ENCODE data around the gene SMARCAL1. TPM values are rescaled to one million over a fixed set of nuclear protein-coding genes. Genes with fewer than 3 reads are reported as not detected.

SMARCAL1 gene
- total and polyA plus RNA-seq, 4 donors = 3.4 to 9.3 (median 5.4) TPM

GRCh38 chr2:216448829-216449228 is 36.5 kb downstream of the SMARCAL1 start:
- H3K9me3 ChIP-seq (ENCODE audit: control insufficient read depth in 4 of 4, low read length in 3 of 4) = peaks cover 0 to 5% (median 0%) of the 10 kb centered on the region in 4 donors
- H3K9ac ChIP-seq (ENCODE audit: low read depth in 1 of 2, low read length in 2 of 2) = no peak overlapping the region
- DNase-seq (ENCODE audit: low spot score) = no peak
- H3K36me3 ChIP-seq (ENCODE audit: control insufficient read depth in 4 of 4, insufficient read depth in 3 of 4, low read depth in 1 of 4, low read length in 3 of 4) = peaks cover 19 to 66% (median 51%) of the 10 kb centered on the region in 4 donors
- H3K4me3 ChIP-seq (ENCODE audit: low read depth in 1 of 3, low read length in 3 of 3) = no peak overlapping the region
- no peak overlapping the region for H3K27ac ChIP-seq (ENCODE audit: low read depth in 1 of 2, low read length in 2 of 2)
- TF ChIP-seq EGR1 (IDR thresholded peaks at IDR 0.05; ENCODE audit: low read depth in 2 of 2) (no peak), CTCF (IDR thresholded peaks at IDR 0.05; ENCODE audit: low read depth, low read length, missing input control) (no peak), GABPA (IDR thresholded peaks at IDR 0.05 in 1 of 2, conservative IDR thresholded peaks at IDR 0.05 in 1 of 2) (no peak), SP1 (IDR thresholded peaks at IDR 0.05) (no peak), RAD21 (IDR thresholded peaks at IDR 0.05) (no peak), MAX (IDR thresholded peaks at IDR 0.05) (no peak), YY1 (IDR thresholded peaks at IDR 0.05) (no peak), ZBTB33 (IDR thresholded peaks at IDR 0.05) (no peak), NR2F2 (IDR thresholded peaks at IDR 0.05) (no peak), JUND (IDR thresholded peaks at IDR 0.05) (no peak), RXRA (IDR thresholded peaks at IDR 0.05) (no peak)
- H3K4me1 ChIP-seq (ENCODE audit: control insufficient read depth in 4 of 4, insufficient read depth in 4 of 4, low read length in 3 of 4) = no peaks in the 10 kb centered on the region
- no peaks in the 10 kb centered on the region for H3K27me3 ChIP-seq (ENCODE audit: control insufficient read depth in 4 of 4, insufficient read depth in 4 of 4, low read length in 3 of 4)

GRCh38 chr2:216450346-216450745 is 38.1 kb downstream of the SMARCAL1 start:
- H3K27ac ChIP-seq (ENCODE audit: low read depth in 1 of 2, low read length in 2 of 2) = no peak overlapping the region
- no peaks in the 10 kb centered on the region for H3K4me1 ChIP-seq (ENCODE audit: control insufficient read depth in 4 of 4, insufficient read depth in 4 of 4, low read length in 3 of 4)
- no peak for DNase-seq (ENCODE audit: low spot score)
- H3K36me3 ChIP-seq (ENCODE audit: control insufficient read depth in 4 of 4, insufficient read depth in 3 of 4, low read depth in 1 of 4, low read length in 3 of 4) = peaks cover 16 to 63% (median 54%) of the 10 kb centered on the region in 4 donors
- no peak overlapping the region for H3K9ac ChIP-seq (ENCODE audit: low read depth in 1 of 2, low read length in 2 of 2)
- H3K27me3 ChIP-seq (ENCODE audit: control insufficient read depth in 4 of 4, insufficient read depth in 4 of 4, low read length in 3 of 4) = no peaks in the 10 kb centered on the region
- peaks cover 0 to 5% (median 0%) of the 10 kb centered on the region in 4 donors for H3K9me3 ChIP-seq (ENCODE audit: control insufficient read depth in 4 of 4, low read length in 3 of 4)
- no peak overlapping the region for H3K4me3 ChIP-seq (ENCODE audit: low read depth in 1 of 3, low read length in 3 of 3)
- TF ChIP-seq MAX (IDR thresholded peaks at IDR 0.05) (no peak), JUND (IDR thresholded peaks at IDR 0.05) (no peak), NR2F2 (IDR thresholded peaks at IDR 0.05) (no peak), FOXA1 (IDR thresholded peaks at IDR 0.05) (no peak), YY1 (IDR thresholded peaks at IDR 0.05) (no peak), ZBTB33 (IDR thresholded peaks at IDR 0.05) (no peak), TAF1 (conservative IDR thresholded peaks at IDR 0.05) (no peak), HNF4G (IDR thresholded peaks at IDR 0.05) (no peak), ATF3 (IDR thresholded peaks at IDR 0.05) (no peak), RAD21 (IDR thresholded peaks at IDR 0.05) (no peak), EGR1 (IDR thresholded peaks at IDR 0.05; ENCODE audit: low read depth in 2 of 2) (no peak), CTCF (IDR thresholded peaks at IDR 0.05; ENCODE audit: low read depth, low read length, missing input control) (no peak), RXRA (IDR thresholded peaks at IDR 0.05) (no peak), REST (IDR thresholded peaks at IDR 0.05) (no peak), SP1 (IDR thresholded peaks at IDR 0.05) (no peak)

Data from liver (tissue), 9 donors.